Measurements from ENCODE around the gene ADD1. TPM values are rescaled to one million over a fixed set of nuclear protein-coding genes. Genes with fewer than 3 reads are reported as not detected.

ADD1 gene
- total and polyA plus RNA-seq, 8 donors, result 70.9 to 160 (median 92.0) TPM

- Histone ChIP-seq H3K27ac (no peak overlapping the region), H3K4me1 (no peaks in the 10 kb centered on the region), H3K9me3 (no peaks in the 10 kb centered on the region), H3K36me3 (peaks cover 0 to 13% (median 9%) of the 10 kb centered on the region in 3 donors), H3K4me3 (no peak overlapping the region), H3K27me3 (no peaks in the 10 kb centered on the region)
- FAIRE-seq, result no peak
- intact Hi-C loops (cut with DNase I), result no loop called here
- peak in 3 of 6 donors; percentile 28 to 80 (median 56) for DNase-seq
- ATAC-seq, result no peak
- 87 to 88% methylated on average over 13 of the region's 13 CpGs for WGBS, 2 donors
- TF ChIP-seq CTCF (IDR thresholded peaks at IDR 0.05), result no peak
Observed at GRCh38 chr4:2825740-2826139, 17.9 kb upstream of the ADD1 start.

GRCh38 chr4:2827071-2827873, 16.4 kb upstream of the ADD1 start:
- no peaks in the 10 kb centered on the region for H3K4me1 ChIP-seq
- 93 to 95% methylated on average over 31 of the region's 31 CpGs for WGBS, 2 donors
- no peaks in the 10 kb centered on the region for H3K27me3 ChIP-seq
- DNase-seq, result peak in 3 of 6 donors; percentile 21 to 69 (median 47)
- H3K27ac ChIP-seq, result no peak overlapping the region
- intact Hi-C loops (cut with DNase I), result no loop called here
- no peak for FAIRE-seq
- TF ChIP-seq CTCF (IDR thresholded peaks at IDR 0.05), result no peak
- H3K36me3 ChIP-seq, result peaks cover 0 to 13% (median 9%) of the 10 kb centered on the region in 3 donors
- ATAC-seq, result no peak
- no peaks in the 10 kb centered on the region for H3K9me3 ChIP-seq
- H3K4me3 ChIP-seq, result no peak overlapping the region

GRCh38 chr4:2827874-2828751, 15.5 kb upstream of the ADD1 start:
- peaks cover 0 to 13% (median 9%) of the 10 kb centered on the region in 3 donors for H3K36me3 ChIP-seq
- H3K27ac ChIP-seq, result no peak overlapping the region
- intact Hi-C loops (cut with DNase I), result no loop called here
- H3K4me1 ChIP-seq, result no peaks in the 10 kb centered on the region
- no peak for ATAC-seq
- H3K9me3 ChIP-seq, result no peaks in the 10 kb centered on the region
- WGBS, 2 donors, result 88% methylated on average over 22 to 24 of the region's 24 CpGs
- H3K4me3 ChIP-seq, result no peak overlapping the region
- no peak for FAIRE-seq
- TF ChIP-seq CTCF (IDR thresholded peaks at IDR 0.05), result no peak
- no peaks in the 10 kb centered on the region for H3K27me3 ChIP-seq
- peak in 2 of 6 donors; percentile 49 for DNase-seq

- H3K4me1 ChIP-seq, result no peaks in the 10 kb centered on the region
- ATAC-seq (no peak), DNase-seq (peak in 3 of 6 donors; percentile 13 to 58 (median 48)), FAIRE-seq (no peak)
- H3K9me3 ChIP-seq, result no peaks in the 10 kb centered on the region
- H3K4me3 ChIP-seq, result no peak overlapping the region
- peaks cover 0 to 14% (median 10%) of the 10 kb centered on the region in 3 donors for H3K36me3 ChIP-seq
- TF ChIP-seq CTCF (IDR thresholded peaks at IDR 0.05), result no peak
- H3K27ac ChIP-seq, result no peak overlapping the region
- 87 to 89% methylated on average over 17 of the region's 17 CpGs for WGBS, 2 donors
- intact Hi-C loops (cut with DNase I), result no loop called here
- no peaks in the 10 kb centered on the region for H3K27me3 ChIP-seq
Observed at GRCh38 chr4:2828758-2829181, 14.9 kb upstream of the ADD1 start.
